Skeletal muscle satellite cell (primary cell): ENCODE results near the gene ACYP1.

Experiments used
- H3K27me3 ChIP-seq: 2 replicates; pipeline ENCODE4 v1.7.0; 2013; ENCODE audit warnings: low read length; ENCODE audit not compliant: control insufficient read depth, insufficient read depth
- H3K36me3 ChIP-seq: 2 replicates; pipeline ENCODE4 v1.7.0; 2013; ENCODE audit warnings: mild to moderate bottlenecking, control low read depth, low read length; ENCODE audit not compliant: insufficient read depth
- H3K4me1 ChIP-seq: 2 replicates; pipeline ENCODE4 v1.7.0; 2013; ENCODE audit warnings: low read length; ENCODE audit not compliant: control insufficient read depth, insufficient read depth
- H3K4me2 ChIP-seq: 2 replicates; pipeline ENCODE4 v1.7.0; 2013; ENCODE audit warnings: mild to moderate bottlenecking, low read length
- H3K4me3 ChIP-seq: 2 replicates; pipeline ENCODE4 v1.7.0; 2013; ENCODE audit warnings: low read length
- H3K9ac ChIP-seq: 2 replicates; pipeline ENCODE4 v1.7.0; 2013; ENCODE audit warnings: mild to moderate bottlenecking, low read depth, low read length, moderate library complexity
- H3K9me3 ChIP-seq: replicated peaks from 2 replicates; pipeline ENCODE4 v1.7.0; 2013; ENCODE audit warnings: mild to moderate bottlenecking, control low read depth, low read length

ACYP1 gene

GRCh38 chr14:75032939-75033338 lies 30.9 kb downstream of the ACYP1 start:
- Histone ChIP-seq H3K27me3 (no peaks in the 10 kb centered on the region), H3K9ac (no peak overlapping the region), H3K4me2 (no peak overlapping the region), H3K9me3 (no peaks in the 10 kb centered on the region), H3K36me3 (peaks cover 32% of the 10 kb centered on the region), H3K4me3 (no peak overlapping the region), H3K4me1 (no peaks in the 10 kb centered on the region)

GRCh38 chr14:75030147-75030546 lies 33.7 kb downstream of the ACYP1 start:
- Histone ChIP-seq H3K9me3 (no peaks in the 10 kb centered on the region), H3K4me1 (no peaks in the 10 kb centered on the region), H3K36me3 (peaks cover 24% of the 10 kb centered on the region), H3K4me3 (no peak overlapping the region), H3K4me2 (no peak overlapping the region), H3K9ac (no peak overlapping the region), H3K27me3 (no peaks in the 10 kb centered on the region)

GRCh38 chr14:75025876-75026275 lies 37.9 kb downstream of the ACYP1 start:
- no peaks in the 10 kb centered on the region for H3K27me3 ChIP-seq
- no peak overlapping the region for H3K4me3 ChIP-seq
- peaks cover 32% of the 10 kb centered on the region for H3K36me3 ChIP-seq
- no peak overlapping the region for H3K9ac ChIP-seq
- H3K4me1 ChIP-seq = no peaks in the 10 kb centered on the region
- H3K4me2 ChIP-seq = no peak overlapping the region
- no peaks in the 10 kb centered on the region for H3K9me3 ChIP-seq

- no peaks in the 10 kb centered on the region for H3K27me3 ChIP-seq
- H3K36me3 ChIP-seq = peaks cover 30% of the 10 kb centered on the region
- no peaks in the 10 kb centered on the region for H3K9me3 ChIP-seq
- no peak overlapping the region for H3K4me3 ChIP-seq
- H3K4me2 ChIP-seq = no peak overlapping the region
- no peak overlapping the region for H3K9ac ChIP-seq
- no peaks in the 10 kb centered on the region for H3K4me1 ChIP-seq
Observed at GRCh38 chr14:75025082-75025481, 38.7 kb downstream of the ACYP1 start.

GRCh38 chr14:75023108-75023507 lies 40.7 kb downstream of the ACYP1 start:
- Histone ChIP-seq H3K9ac (no peak overlapping the region), H3K4me1 (no peaks in the 10 kb centered on the region), H3K4me3 (no peak overlapping the region), H3K36me3 (peaks cover 39% of the 10 kb centered on the region), H3K4me2 (no peak overlapping the region), H3K27me3 (no peaks in the 10 kb centered on the region), H3K9me3 (no peaks in the 10 kb centered on the region)

GRCh38 chr14:75022655-75023054 lies 41.2 kb downstream of the ACYP1 start:
- no peaks in the 10 kb centered on the region for H3K4me1 ChIP-seq
- no peak overlapping the region for H3K4me3 ChIP-seq
- no peak overlapping the region for H3K9ac ChIP-seq
- no peak overlapping the region for H3K4me2 ChIP-seq
- no peaks in the 10 kb centered on the region for H3K9me3 ChIP-seq
- no peaks in the 10 kb centered on the region for H3K27me3 ChIP-seq
- peaks cover 40% of the 10 kb centered on the region for H3K36me3 ChIP-seq

GRCh38 chr14:75018694-75019093 lies 45.1 kb downstream of the ACYP1 start:
- no peak overlapping the region for H3K4me3 ChIP-seq
- H3K36me3 ChIP-seq = peaks cover 59% of the 10 kb centered on the region
- H3K4me1 ChIP-seq = no peaks in the 10 kb centered on the region
- H3K9ac ChIP-seq = no peak overlapping the region
- H3K27me3 ChIP-seq = no peaks in the 10 kb centered on the region
- H3K4me2 ChIP-seq = no peak overlapping the region
- H3K9me3 ChIP-seq = no peaks in the 10 kb centered on the region

GRCh38 chr14:75016815-75017214 lies 47.0 kb downstream of the ACYP1 start:
- Histone ChIP-seq H3K9ac (no peak overlapping the region), H3K4me3 (no peak overlapping the region), H3K27me3 (no peaks in the 10 kb centered on the region), H3K4me1 (peaks cover 7% of the 10 kb centered on the region), H3K9me3 (no peaks in the 10 kb centered on the region), H3K4me2 (no peak overlapping the region), H3K36me3 (peaks cover 50% of the 10 kb centered on the region)

- H3K4me3 ChIP-seq = no peak overlapping the region
- no peaks in the 10 kb centered on the region for H3K9me3 ChIP-seq
- H3K27me3 ChIP-seq = no peaks in the 10 kb centered on the region
- H3K36me3 ChIP-seq = peaks cover 42% of the 10 kb centered on the region
- peaks cover 20% of the 10 kb centered on the region for H3K4me1 ChIP-seq
- H3K4me2 ChIP-seq = no peak overlapping the region
- H3K9ac ChIP-seq = no peak overlapping the region
Observed at GRCh38 chr14:75015496-75015895, 48.3 kb downstream of the ACYP1 start.

- no peak overlapping the region for H3K4me2 ChIP-seq
- no peaks in the 10 kb centered on the region for H3K9me3 ChIP-seq
- H3K36me3 ChIP-seq = peaks cover 48% of the 10 kb centered on the region
- no peaks in the 10 kb centered on the region for H3K27me3 ChIP-seq
- H3K9ac ChIP-seq = no peak overlapping the region
- H3K4me1 ChIP-seq = peaks cover 26% of the 10 kb centered on the region
- H3K4me3 ChIP-seq = no peak overlapping the region
Observed at GRCh38 chr14:75013290-75013689, 50.5 kb downstream of the ACYP1 start.

GRCh38 chr14:75011356-75011994 lies 52.3 kb downstream of the ACYP1 start:
- no peaks in the 10 kb centered on the region for H3K27me3 ChIP-seq
- H3K9me3 ChIP-seq = no peaks in the 10 kb centered on the region
- H3K9ac ChIP-seq = peak overlapping the region; percentile 7
- peak overlapping the region; percentile 37 for H3K4me2 ChIP-seq
- no peak overlapping the region for H3K4me3 ChIP-seq
- H3K36me3 ChIP-seq = peaks cover 58% of the 10 kb centered on the region
- H3K4me1 ChIP-seq = peaks cover 26% of the 10 kb centered on the region

GRCh38 chr14:75010472-75011093 lies 53.2 kb downstream of the ACYP1 start:
- no peak overlapping the region for H3K4me3 ChIP-seq
- no peaks in the 10 kb centered on the region for H3K9me3 ChIP-seq
- peaks cover 58% of the 10 kb centered on the region for H3K36me3 ChIP-seq
- no peak overlapping the region for H3K9ac ChIP-seq
- H3K4me1 ChIP-seq = peaks cover 26% of the 10 kb centered on the region
- H3K4me2 ChIP-seq = no peak overlapping the region
- H3K27me3 ChIP-seq = no peaks in the 10 kb centered on the region
